ENCODE measurements around the gene SNTB2.

The SNTB2 gene

GRCh38 chr16:69182730-69183416, 4.1 kb upstream of the SNTB2 start:
- DNase-seq = peak; percentile 7

GRCh38 chr16:69187446-69188235, 677 bp downstream of the SNTB2 start:
- no peak for DNase-seq

- peak; percentile 3 for DNase-seq
Observed at GRCh38 chr16:69188236-69188549, 1.2 kb downstream of the SNTB2 start.

GRCh38 chr16:69188716-69189115, 1.8 kb downstream of the SNTB2 start:
- DNase-seq = no peak

GRCh38 chr16:69190046-69190588, 3.2 kb downstream of the SNTB2 start:
- no peak for DNase-seq

GRCh38 chr16:69190598-69190997, 3.6 kb downstream of the SNTB2 start:
- DNase-seq = peak; percentile 91

GRCh38 chr16:69191136-69191535, 4.2 kb downstream of the SNTB2 start:
- no peak for DNase-seq

GRCh38 chr16:69193855-69194254, 6.9 kb downstream of the SNTB2 start:
- DNase-seq = no peak

GRCh38 chr16:69194488-69194887, 7.5 kb downstream of the SNTB2 start:
- no peak for DNase-seq

- DNase-seq = no peak
Observed at GRCh38 chr16:69195369-69196029, 8.5 kb downstream of the SNTB2 start.

- no peak for DNase-seq
Observed at GRCh38 chr16:69197573-69197972, 10.6 kb downstream of the SNTB2 start.

GRCh38 chr16:69199382-69199781, 12.4 kb downstream of the SNTB2 start:
- no peak for DNase-seq

GRCh38 chr16:69201291-69201690, 14.3 kb downstream of the SNTB2 start:
- DNase-seq = no peak

GRCh38 chr16:69201787-69202186, 14.8 kb downstream of the SNTB2 start:
- no peak for DNase-seq

- peak; percentile 3 for DNase-seq
Observed at GRCh38 chr16:69204172-69204571, 17.2 kb downstream of the SNTB2 start.

- no peak for DNase-seq
Observed at GRCh38 chr16:69209735-69210134, 22.8 kb downstream of the SNTB2 start.

- DNase-seq = no peak
Observed at GRCh38 chr16:69217433-69217832, 30.5 kb downstream of the SNTB2 start.

GRCh38 chr16:69219279-69219678, 32.3 kb downstream of the SNTB2 start:
- DNase-seq = no peak

GRCh38 chr16:69223882-69224281, 36.9 kb downstream of the SNTB2 start:
- DNase-seq = no peak

GRCh38 chr16:69225121-69225520, 38.2 kb downstream of the SNTB2 start:
- DNase-seq = no peak

GRCh38 chr16:69233124-69233523, 46.2 kb downstream of the SNTB2 start:
- no peak for DNase-seq

GRCh38 chr16:69234460-69234859, 47.5 kb downstream of the SNTB2 start:
- no peak for DNase-seq

GRCh38 chr16:69236319-69236718, 49.4 kb downstream of the SNTB2 start:
- no peak for DNase-seq

GRCh38 chr16:69237296-69237695, 50.3 kb downstream of the SNTB2 start:
- no peak for DNase-seq
